ENCODE results near the gene ZMAT5.

The ZMAT5 gene

GRCh38 chr22:29702000-29702930 is 64.5 kb downstream of the ZMAT5 start:
- Histone ChIP-seq H3K4me1 (ENCODE audit: insufficient read depth, low read length) (peaks cover 42% of the 10 kb centered on the region), H2AFZ (ENCODE audit: low read depth, low read length) (no peak overlapping the region), H3K4me3 (ENCODE audit: low read length) (no peak overlapping the region), H3K36me3 (ENCODE audit: insufficient read depth, low read length) (no peaks in the 10 kb centered on the region), H3K9me3 (ENCODE audit: low read length) (no peaks in the 10 kb centered on the region), H3K27me3 (ENCODE audit: insufficient read depth, low read length) (peaks cover 14% of the 10 kb centered on the region)

- no peak overlapping the region for H2AFZ ChIP-seq (ENCODE audit: low read depth, low read length)
- peaks cover 36% of the 10 kb centered on the region for H3K4me1 ChIP-seq (ENCODE audit: insufficient read depth, low read length)
- no peak overlapping the region for H3K4me3 ChIP-seq (ENCODE audit: low read length)
- H3K9me3 ChIP-seq (ENCODE audit: low read length): no peaks in the 10 kb centered on the region
- H3K36me3 ChIP-seq (ENCODE audit: insufficient read depth, low read length): no peaks in the 10 kb centered on the region
- H3K27me3 ChIP-seq (ENCODE audit: insufficient read depth, low read length): peaks cover 14% of the 10 kb centered on the region
Observed at GRCh38 chr22:29701155-29701999, 65.4 kb downstream of the ZMAT5 start.

- Histone ChIP-seq H3K9me3 (ENCODE audit: low read length) (no peaks in the 10 kb centered on the region), H2AFZ (ENCODE audit: low read depth, low read length) (no peak overlapping the region), H3K4me1 (ENCODE audit: insufficient read depth, low read length) (peaks cover 30% of the 10 kb centered on the region), H3K27me3 (ENCODE audit: insufficient read depth, low read length) (peaks cover 14% of the 10 kb centered on the region), H3K36me3 (ENCODE audit: insufficient read depth, low read length) (peaks cover under 1% of the 10 kb centered on the region), H3K4me3 (ENCODE audit: low read length) (no peak overlapping the region)
Observed at GRCh38 chr22:29700900-29701154, 66.0 kb downstream of the ZMAT5 start.

GRCh38 chr22:29700206-29700899 is 66.5 kb downstream of the ZMAT5 start:
- H3K9me3 ChIP-seq (ENCODE audit: low read length): no peaks in the 10 kb centered on the region
- H3K4me3 ChIP-seq (ENCODE audit: low read length): no peak overlapping the region
- peaks cover 26% of the 10 kb centered on the region for H3K4me1 ChIP-seq (ENCODE audit: insufficient read depth, low read length)
- no peak overlapping the region for H2AFZ ChIP-seq (ENCODE audit: low read depth, low read length)
- peaks cover 14% of the 10 kb centered on the region for H3K27me3 ChIP-seq (ENCODE audit: insufficient read depth, low read length)
- H3K36me3 ChIP-seq (ENCODE audit: insufficient read depth, low read length): peaks cover 5% of the 10 kb centered on the region

- peaks cover 13% of the 10 kb centered on the region for H3K36me3 ChIP-seq (ENCODE audit: insufficient read depth, low read length)
- H2AFZ ChIP-seq (ENCODE audit: low read depth, low read length): no peak overlapping the region
- H3K27me3 ChIP-seq (ENCODE audit: insufficient read depth, low read length): peaks cover 11% of the 10 kb centered on the region
Observed at GRCh38 chr22:29697853-29698598, 68.8 kb downstream of the ZMAT5 start.

GRCh38 chr22:29695129-29695926 is 71.5 kb downstream of the ZMAT5 start:
- Histone ChIP-seq H2AFZ (ENCODE audit: low read depth, low read length) (no peak overlapping the region), H3K27me3 (ENCODE audit: insufficient read depth, low read length) (no peaks in the 10 kb centered on the region), H3K4me3 (ENCODE audit: low read length) (no peak overlapping the region), H3K4me1 (ENCODE audit: insufficient read depth, low read length) (peaks cover 1% of the 10 kb centered on the region), H3K36me3 (ENCODE audit: insufficient read depth, low read length) (peaks cover 15% of the 10 kb centered on the region), H3K9me3 (ENCODE audit: low read length) (no peaks in the 10 kb centered on the region)

More at GRCh38 chr22:29697853-29698598, 68.8 kb downstream of the ZMAT5 start:
- Histone ChIP-seq H3K9me3 (ENCODE audit: low read length) (no peaks in the 10 kb centered on the region), H3K4me3 (ENCODE audit: low read length) (no peak overlapping the region), H3K4me1 (ENCODE audit: insufficient read depth, low read length) (peaks cover 6% of the 10 kb centered on the region)

- Histone ChIP-seq H3K9me3 (ENCODE audit: low read length) (no peaks in the 10 kb centered on the region), H2AFZ (ENCODE audit: low read depth, low read length) (no peak overlapping the region), H3K36me3 (ENCODE audit: insufficient read depth, low read length) (peaks cover 15% of the 10 kb centered on the region), H3K4me1 (ENCODE audit: insufficient read depth, low read length) (peaks cover 9% of the 10 kb centered on the region), H3K4me3 (ENCODE audit: low read length) (no peak overlapping the region), H3K27me3 (ENCODE audit: insufficient read depth, low read length) (no peaks in the 10 kb centered on the region)
Observed at GRCh38 chr22:29693671-29694070, 73.1 kb downstream of the ZMAT5 start.

- Histone ChIP-seq H3K27me3 (ENCODE audit: insufficient read depth, low read length) (no peaks in the 10 kb centered on the region), H3K9me3 (ENCODE audit: low read length) (no peaks in the 10 kb centered on the region), H3K4me1 (ENCODE audit: insufficient read depth, low read length) (peaks cover 9% of the 10 kb centered on the region), H2AFZ (ENCODE audit: low read depth, low read length) (no peak overlapping the region), H3K36me3 (ENCODE audit: insufficient read depth, low read length) (peaks cover 15% of the 10 kb centered on the region), H3K4me3 (ENCODE audit: low read length) (no peak overlapping the region)
Observed at GRCh38 chr22:29693161-29693560, 73.6 kb downstream of the ZMAT5 start.

- Histone ChIP-seq H3K4me1 (ENCODE audit: insufficient read depth, low read length) (peaks cover 9% of the 10 kb centered on the region), H2AFZ (ENCODE audit: low read depth, low read length) (no peak overlapping the region)
Observed at GRCh38 chr22:29692327-29692640, 74.5 kb downstream of the ZMAT5 start.

GRCh38 chr22:29691636-29692326 is 75.0 kb downstream of the ZMAT5 start:
- Histone ChIP-seq H3K9me3 (ENCODE audit: low read length) (no peaks in the 10 kb centered on the region), H3K4me3 (ENCODE audit: low read length) (no peak overlapping the region), H3K27me3 (ENCODE audit: insufficient read depth, low read length) (no peaks in the 10 kb centered on the region), H3K36me3 (ENCODE audit: insufficient read depth, low read length) (peaks cover 15% of the 10 kb centered on the region), H2AFZ (ENCODE audit: low read depth, low read length) (no peak overlapping the region), H3K4me1 (ENCODE audit: insufficient read depth, low read length) (peaks cover 9% of the 10 kb centered on the region)

More at GRCh38 chr22:29692327-29692640, 74.5 kb downstream of the ZMAT5 start:
- no peaks in the 10 kb centered on the region for H3K9me3 ChIP-seq (ENCODE audit: low read length)
- peaks cover 15% of the 10 kb centered on the region for H3K36me3 ChIP-seq (ENCODE audit: insufficient read depth, low read length)
- H3K27me3 ChIP-seq (ENCODE audit: insufficient read depth, low read length): no peaks in the 10 kb centered on the region
- no peak overlapping the region for H3K4me3 ChIP-seq (ENCODE audit: low read length)

- peaks cover 11% of the 10 kb centered on the region for H3K36me3 ChIP-seq (ENCODE audit: insufficient read depth, low read length)
Observed at GRCh38 chr22:29690476-29690875, 76.3 kb downstream of the ZMAT5 start.

More at GRCh38 chr22:29690476-29690875, 76.3 kb downstream of the ZMAT5 start:
- H2AFZ ChIP-seq (ENCODE audit: low read depth, low read length): no peak overlapping the region
- peaks cover 9% of the 10 kb centered on the region for H3K4me1 ChIP-seq (ENCODE audit: insufficient read depth, low read length)
- no peaks in the 10 kb centered on the region for H3K27me3 ChIP-seq (ENCODE audit: insufficient read depth, low read length)
- no peaks in the 10 kb centered on the region for H3K9me3 ChIP-seq (ENCODE audit: low read length)
- H3K4me3 ChIP-seq (ENCODE audit: low read length): no peak overlapping the region
